IMR-90 (cell line): ENCODE measurements around the gene ISX. TPM values are rescaled to one million over a fixed set of nuclear protein-coding genes. Genes with fewer than 3 reads are reported as not detected.

Experiments
- ATAC-seq: fragments of 200-7000 bp; cut with Tn5 transposase; 2 replicates; pipeline ENCODE4 v1.9.1; 2020; ENCODE audit warnings: low read depth, mild to moderate bottlenecking, moderate library complexity
- BruUV-seq: library from RNA; stranded (reverse); fragments of 400-500 nt; replicated peaks from 2 replicates; lab custom pipeline; 2021; lab: Mats Ljungman, UMichigan
- CTCF ChIA-PET: fragments of 300-600 bp; formaldehyde crosslinking; extraction: SDS; loops from one replicate; lab custom pipeline; 2021; ENCODE audit warnings: antibody characterized with exemption; lab: Yijun Ruan, JAX
- POLR2A ChIA-PET: fragments of 300-600 bp; sonication (Branson Sonifier 250); formaldehyde crosslinking; loops from one replicate; lab custom pipeline; 2022; ENCODE audit warnings: antibody characterized with exemption; ENCODE audit not compliant: unreplicated experiment; lab: Charles Lee
- DNase-seq: peaks from one replicate; pipeline ENCODE4 v3.0.0; 2013
- H2AFZ ChIP-seq: replicated peaks from 2 replicates; pipeline ENCODE3; 2013; ENCODE audit warnings: low read length, mild to moderate bottlenecking; ENCODE audit not compliant: poor library complexity
- H2AK5ac ChIP-seq: 2 replicates; pipeline ENCODE4 v1.6.1; 2013; ENCODE audit warnings: low read depth, low read length, inconsistent platforms
- H2AK9ac ChIP-seq: replicated peaks from 2 replicates; pipeline ENCODE3; 2013; ENCODE audit warnings: mild to moderate bottlenecking, low read depth, low read length, moderate library complexity; ENCODE audit not compliant: poor library complexity
- H2BK120ac ChIP-seq: 2 replicates; pipeline ENCODE4 v1.6.1; 2013; ENCODE audit warnings: low read depth, low read length, inconsistent platforms
- H2BK15ac ChIP-seq: 3 replicates; pipeline ENCODE4 v1.6.1; 2013; ENCODE audit warnings: low read depth, low read length, inconsistent platforms
- H2BK20ac ChIP-seq: 2 replicates; pipeline ENCODE4 v1.6.1; 2013; ENCODE audit warnings: low read depth, mild to moderate bottlenecking, inconsistent platforms, low read length, moderate library complexity
- H2BK5ac ChIP-seq: 2 replicates; pipeline ENCODE4 v1.6.1; 2013; ENCODE audit warnings: mild to moderate bottlenecking, low read depth, low read length, inconsistent platforms; ENCODE audit not compliant: poor library complexity, severe bottlenecking
- H3K14ac ChIP-seq: replicated peaks from 2 replicates; pipeline ENCODE4 v1.6.1; 2013; ENCODE audit warnings: low read depth, low read length, inconsistent platforms
- H3K18ac ChIP-seq: 2 replicates; pipeline ENCODE4 v1.6.1; 2013; ENCODE audit warnings: low read depth, low read length, control low read depth
- H3K23ac ChIP-seq: 2 replicates; pipeline ENCODE4 v1.6.1; 2013; ENCODE audit warnings: low read depth, low read length, inconsistent platforms
- H3K27ac ChIP-seq: 2 replicates; pipeline ENCODE4 v1.5.1; 2013; ENCODE audit warnings: mild to moderate bottlenecking, control low read depth, low read length; ENCODE audit not compliant: insufficient read depth
- H3K27me3 ChIP-seq: 2 replicates; pipeline ENCODE4 v1.6.1; 2013; ENCODE audit warnings: low read length; ENCODE audit not compliant: control insufficient read depth, insufficient read depth
- H3K36me3 ChIP-seq: 2 replicates; pipeline ENCODE4 v1.6.1; 2013; ENCODE audit warnings: low read length, mixed read lengths; ENCODE audit not compliant: control insufficient read depth, insufficient read depth
- H3K4ac ChIP-seq: 2 replicates; pipeline ENCODE4 v1.6.1; 2013; ENCODE audit warnings: low read depth, low read length, inconsistent platforms
- H3K4me1 ChIP-seq: 2 replicates; pipeline ENCODE4 v1.6.1; 2013; ENCODE audit warnings: low read length, mixed read lengths; ENCODE audit not compliant: control insufficient read depth, insufficient read depth
- H3K4me2 ChIP-seq: 2 replicates; pipeline ENCODE4 v1.6.1; 2013; ENCODE audit warnings: low read depth, mild to moderate bottlenecking, control low read depth, low read length, moderate library complexity
- H3K4me3 ChIP-seq: 2 replicates; pipeline ENCODE4 v1.5.1; 2013; ENCODE audit warnings: low read depth, mild to moderate bottlenecking, control low read depth, low read length, moderate library complexity; ENCODE audit not compliant: insufficient read depth
- H3K56ac ChIP-seq: 2 replicates; pipeline ENCODE4 v1.6.1; 2013; ENCODE audit warnings: low read length, inconsistent platforms; ENCODE audit not compliant: insufficient read depth; ENCODE audit errors: extremely low read depth
- H3K79me1 ChIP-seq, 2 experiments: 2 replicates each; pipeline ENCODE4 v1.6.1; 2013; ENCODE audit warnings: low read length in 2 of 2, inconsistent platforms in 1 of 2, low read depth in 1 of 2
- H3K9ac ChIP-seq: 2 replicates; pipeline ENCODE4 v1.6.1; 2013; ENCODE audit warnings: low read depth, low read length, control low read depth
- H3K9me1 ChIP-seq: 2 replicates; pipeline ENCODE4 v1.6.1; 2013; ENCODE audit warnings: low read length, inconsistent platforms; ENCODE audit not compliant: insufficient read depth
- H3K9me3 ChIP-seq: 2 replicates; pipeline ENCODE4 v1.6.1; 2013; ENCODE audit warnings: low read length; ENCODE audit not compliant: control insufficient read depth, insufficient read depth
- H4K20me1 ChIP-seq: 2 replicates; pipeline ENCODE4 v1.6.1; 2013; ENCODE audit warnings: low read length, inconsistent platforms; ENCODE audit not compliant: insufficient read depth
- H4K5ac ChIP-seq: 2 replicates; pipeline ENCODE4 v1.6.1; 2013; ENCODE audit warnings: mild to moderate bottlenecking, low read depth, low read length, control low read depth
- H4K8ac ChIP-seq, 2 experiments: 2 replicates each; pipeline ENCODE4 v1.6.1; 2013; ENCODE audit warnings: low read depth in 2 of 2, low read length in 2 of 2, control low read depth in 1 of 2, inconsistent platforms in 1 of 2
- H4K91ac ChIP-seq: 2 replicates; pipeline ENCODE4 v1.6.1; 2013; ENCODE audit warnings: low read depth, low read length, inconsistent platforms; ENCODE audit not compliant: insufficient read depth
- BHLHE40 ChIP-seq: fragments of 150-350 bp; IDR thresholded peaks from 2 replicates; pipeline ENCODE4 v1.6.1; 2016; ENCODE audit warnings: mild to moderate bottlenecking, low read depth, low read length
- CEBPB ChIP-seq: IDR thresholded peaks from 2 replicates; pipeline ENCODE4 v1.6.1; 2012; ENCODE audit warnings: low read depth, low read length, improper control_type of control experiment
- CHD1 ChIP-seq: IDR thresholded peaks from 2 replicates; pipeline ENCODE4 v1.6.1; 2012; ENCODE audit warnings: low read depth, low read length, improper control_type of control experiment
- CTCF ChIP-seq: conservative IDR thresholded peaks from 2 replicates; pipeline ENCODE4 v1.5.1; 2012; ENCODE audit warnings: mild to moderate bottlenecking, low read depth, low read length, improper control_type of control experiment
- ELK1 ChIP-seq: fragments of 150-350 bp; IDR thresholded peaks from 2 replicates; pipeline ENCODE4 v1.6.1; 2016; ENCODE audit warnings: low read depth, mild to moderate bottlenecking, low read length, moderate library complexity, borderline replicate concordance
- FOS ChIP-seq: fragments of 150-350 bp; IDR thresholded peaks from 2 replicates; pipeline ENCODE4 v1.6.1; 2016; ENCODE audit warnings: low read depth, low read length
- MAFK ChIP-seq: IDR thresholded peaks from 2 replicates; pipeline ENCODE4 v1.6.1; 2012; ENCODE audit warnings: low read depth, low read length, improper control_type of control experiment
- MAZ ChIP-seq: IDR thresholded peaks from 2 replicates; pipeline ENCODE4 v1.6.1; 2012; ENCODE audit warnings: low read depth, mild to moderate bottlenecking, low read length, improper control_type of control experiment, moderate library complexity, borderline replicate concordance
- MXI1 ChIP-seq: IDR thresholded peaks from 2 replicates; pipeline ENCODE4 v1.6.1; 2012; ENCODE audit warnings: low read depth, mild to moderate bottlenecking, low read length, moderate library complexity, borderline replicate concordance
- NFE2L2 ChIP-seq: fragments of 150-350 bp; IDR thresholded peaks from 2 replicates; pipeline ENCODE4 v1.6.1; 2016; ENCODE audit warnings: low read depth, mild to moderate bottlenecking, low read length
- POLR2A ChIP-seq: IDR thresholded peaks from 2 replicates; pipeline ENCODE4 v1.6.1; 2012; ENCODE audit warnings: mild to moderate bottlenecking, low read depth, low read length
- RAD21 ChIP-seq: IDR thresholded peaks from 2 replicates; pipeline ENCODE4 v1.6.1; 2012; ENCODE audit warnings: low read length, improper control_type of control experiment
- RCOR1 ChIP-seq: IDR thresholded peaks from 2 replicates; pipeline ENCODE4 v1.6.1; 2012; ENCODE audit warnings: mild to moderate bottlenecking, low read length, improper control_type of control experiment; ENCODE audit not compliant: insufficient replicate concordance
- RFX5 ChIP-seq: IDR thresholded peaks from 2 replicates; pipeline ENCODE4 v1.8.0; 2012; ENCODE audit warnings: low read depth, mild to moderate bottlenecking, low read length, moderate library complexity
- SMC3 ChIP-seq: fragments of 150-350 bp; IDR thresholded peaks from 2 replicates; pipeline ENCODE4 v1.6.1; 2016; ENCODE audit warnings: low read depth, mild to moderate bottlenecking, antibody characterized with exemption, low read length, moderate library complexity
- WGBS, 2 experiments: methylation state at CpG; one replicate each; pipeline versions ENCODE4 v1.1.5 to v1.1.7; 2013; ENCODE audit warnings: missing lambda C conversion rate in 2 of 2; ENCODE audit not compliant: insufficient read length in 1 of 2; ENCODE audit errors: extremely low coverage in 2 of 2; 5-methylcytosine and 5-hydroxymethylcytosine counted together
- dilution Hi-C: fragments of 300-500 bp; cut with HindIII; formaldehyde crosslinking; loops from one replicate; pipeline ENCODE4 v1.14.3; 2018; ENCODE audit warnings: low sequenced_read_pairs; ENCODE audit not compliant: unreplicated experiment
- in situ Hi-C: fragments of 300-500 bp; cut with MboI; formaldehyde crosslinking; loops from 3 replicates; pipeline ENCODE4 v1.14.3; 2019; ENCODE audit warnings: low sequenced_read_pairs, inconsistent platforms, mixed read lengths
- intact Hi-C: fragments of 100-400 bp; cut with micrococcal nuclease; formaldehyde crosslinking; loops from 2 replicates; pipeline ENCODE4 v1.10.0; 2022
- polyA plus RNA-seq, 3 experiments: library from polyadenylated mRNA; depleted of rRNA; stranded (reverse); fragments of >200 nt; gene quantifications; 2 replicates each; pipeline ENCODE4 v1.2.3, GENCODE V29; 2012; ENCODE audit warnings: low replicate concordance in 1 of 3
- total RNA-seq: library from RNA; depleted of rRNA; stranded (reverse); fragments of >200 nt; gene quantifications from 2 replicates; pipeline ENCODE4 v1.2.3, GENCODE V29; 2012
- TF ChIP-seq, protein P1 (sequence below): fragments of 150-350 bp; IDR thresholded peaks from 2 replicates; pipeline ENCODE4 v1.6.1; 2017; ENCODE audit warnings: mild to moderate bottlenecking, antibody characterized with exemption, low read length, low read depth

ISX gene
- total and polyA plus RNA-seq, 2 of the 4 experiments (the other 2 are of a cell fraction), result not detected

GRCh38 chr22:35089139-35089538 lies 23.2 kb downstream of the ISX start:
- Histone ChIP-seq H2BK20ac (no peak overlapping the region), H3K27me3 (no peaks in the 10 kb centered on the region), H3K9ac (no peak overlapping the region), H3K4me3 (no peak overlapping the region), H2AK9ac (no peak overlapping the region), H4K8ac (no peak overlapping the region), H2BK120ac (no peak overlapping the region), H3K14ac (no peak overlapping the region), H3K56ac (no peak overlapping the region), H2AFZ (no peak overlapping the region), H3K36me3 (no peaks in the 10 kb centered on the region), H3K4me2 (no peak overlapping the region), H3K4me1 (no peaks in the 10 kb centered on the region), H4K5ac (no peak overlapping the region), H3K23ac (no peak overlapping the region), H2BK15ac (no peak overlapping the region), H3K79me1 (no peaks in the 10 kb centered on the region), H3K9me3 (peaks cover 6% of the 10 kb centered on the region; the same call in 1 of the 2 replicates), H3K27ac (no peak overlapping the region), H4K20me1 (no peaks in the 10 kb centered on the region), H3K4ac (no peak overlapping the region), H3K9me1 (no peaks in the 10 kb centered on the region), H3K18ac (no peak overlapping the region), H4K91ac (no peak overlapping the region), H2AK5ac (no peak overlapping the region), H2BK5ac (no peak overlapping the region)
- intact Hi-C loops, result no loop called here
- no TSS peak for BruUV-seq
- ChIA-PET CTCF (no interaction called here), POLR2A (no interaction called here)
- DNase-seq (no peak), ATAC-seq (no peak)
- dilution Hi-C loops, result no loop called here
- no CpG with 5 or more reads among the region's 1 CpG for WGBS, 2 experiments
- in situ Hi-C loops, result no loop called here
- TF ChIP-seq RCOR1, result no peak
- no peak for TF ChIP-seq CEBPB
- TF ChIP-seq RAD21, result no peak
- no peak for TF ChIP-seq MAFK
- TF ChIP-seq CTCF, result no peak
- TF ChIP-seq BHLHE40, result no peak
- TF ChIP-seq RFX5, result no peak
- no peak for TF ChIP-seq MXI1
- TF ChIP-seq NFE2L2, result no peak
- TF ChIP-seq, protein P1, sequence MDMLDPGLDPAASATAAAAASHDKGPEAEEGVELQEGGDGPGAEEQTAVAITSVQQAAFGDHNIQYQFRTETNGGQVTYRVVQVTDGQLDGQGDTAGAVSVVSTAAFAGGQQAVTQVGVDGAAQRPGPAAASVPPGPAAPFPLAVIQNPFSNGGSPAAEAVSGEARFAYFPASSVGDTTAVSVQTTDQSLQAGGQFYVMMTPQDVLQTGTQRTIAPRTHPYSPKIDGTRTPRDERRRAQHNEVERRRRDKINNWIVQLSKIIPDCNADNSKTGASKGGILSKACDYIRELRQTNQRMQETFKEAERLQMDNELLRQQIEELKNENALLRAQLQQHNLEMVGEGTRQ, result no peak
- TF ChIP-seq SMC3, result no peak
- no peak for TF ChIP-seq POLR2A
- TF ChIP-seq ELK1, result no peak
- no peak for TF ChIP-seq CHD1
- TF ChIP-seq MAZ, result no peak
- TF ChIP-seq FOS, result no peak
